ENCODE measurements around the gene CELA3B. TPM values are rescaled to one million over a fixed set of nuclear protein-coding genes. Genes with fewer than 3 reads are reported as not detected.

CELA3B gene, protein sequence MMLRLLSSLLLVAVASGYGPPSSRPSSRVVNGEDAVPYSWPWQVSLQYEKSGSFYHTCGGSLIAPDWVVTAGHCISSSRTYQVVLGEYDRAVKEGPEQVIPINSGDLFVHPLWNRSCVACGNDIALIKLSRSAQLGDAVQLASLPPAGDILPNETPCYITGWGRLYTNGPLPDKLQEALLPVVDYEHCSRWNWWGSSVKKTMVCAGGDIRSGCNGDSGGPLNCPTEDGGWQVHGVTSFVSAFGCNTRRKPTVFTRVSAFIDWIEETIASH
- not detected in 2 replicates for total RNA-seq

DNA sequence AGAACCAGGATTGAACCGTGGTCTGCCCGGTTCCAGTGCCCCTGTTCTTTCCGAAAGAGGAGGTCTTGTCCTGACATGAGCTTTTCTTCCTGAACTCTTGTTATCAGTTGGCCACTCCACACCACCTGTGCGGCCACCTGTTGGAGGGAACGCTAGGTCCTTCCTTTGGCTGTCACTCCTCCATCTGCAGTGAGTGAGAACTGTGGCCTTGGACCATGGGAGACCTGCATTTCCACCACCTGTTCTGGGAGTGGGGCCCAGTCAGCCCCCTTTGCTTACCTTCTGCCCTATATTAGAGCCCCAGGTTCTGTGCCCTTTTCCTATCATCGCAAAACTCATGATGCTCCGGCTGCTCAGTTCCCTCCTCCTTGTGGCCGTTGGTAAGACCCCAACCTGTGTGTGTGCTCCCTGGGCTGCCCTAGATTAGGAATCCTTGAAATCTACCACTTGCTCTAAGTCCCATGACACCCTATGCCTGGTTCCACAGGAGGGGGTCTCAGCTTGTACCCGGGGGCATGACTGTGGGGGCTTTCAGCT lies at the start of gene CELA3B:
TSS of gene CELA3B (plus strand) at position 320 of the 537 bp plus-strand sequence. CDS start at position 338, 18 bp downstream.

DNA sequence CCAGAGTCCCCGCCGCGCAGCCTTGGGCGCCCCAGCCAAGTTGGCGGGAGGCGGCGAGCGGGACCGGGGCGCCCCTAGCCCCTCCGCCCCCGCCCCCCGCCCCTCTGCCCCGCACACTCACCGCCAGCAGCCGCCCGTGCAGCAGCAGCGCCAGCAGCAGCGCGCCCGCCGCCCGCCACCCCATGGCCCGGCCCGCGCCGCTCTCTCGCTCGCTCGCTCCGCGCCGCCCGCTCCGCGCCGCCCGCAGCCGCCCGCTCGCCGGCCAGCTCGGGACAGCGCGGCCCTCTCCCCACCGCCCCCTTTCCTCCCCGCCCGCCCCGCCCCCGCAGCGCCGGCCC lies 39.8 kb upstream of the CELA3B start, which contains the start of gene HSPG2:
TSS of gene HSPG2 (minus strand) at position 277 of the 338 bp plus-strand sequence. CDS start at position 184, 93 bp downstream.

DNA sequence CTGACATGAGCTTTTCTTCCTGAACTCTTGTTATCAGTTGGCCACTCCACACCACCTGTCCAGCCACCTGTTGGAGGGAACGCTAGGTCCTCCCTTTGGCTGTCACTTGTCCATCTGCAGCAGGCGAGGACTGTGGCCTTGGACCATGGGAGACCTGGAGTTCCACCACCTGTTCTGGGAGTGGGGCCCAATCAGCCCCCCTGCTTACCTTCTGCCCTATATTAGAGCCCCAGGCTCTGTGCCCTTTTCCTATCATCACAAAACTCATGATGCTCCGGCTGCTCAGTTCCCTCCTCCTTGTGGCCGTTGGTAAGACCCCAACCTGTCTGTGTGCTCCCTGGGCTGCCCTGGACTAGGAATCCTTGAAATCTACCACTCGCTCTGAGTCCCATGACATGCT lies 24.6 kb downstream of the CELA3B start, which contains the start of gene CELA3A:
TSS of gene CELA3A (plus strand) at position 249 of the 400 bp plus-strand sequence. CDS start at position 267, 18 bp downstream.

Other genes with a start within 250 kb of the CELA3B start
- gene USP48, start 193.9 kb upstream of the CELA3B start, total RNA-seq: 49.5 and 56.1 TPM in 2 replicates
- 0.11 TPM in 1 of 2 replicates, not detected in the other for gene LDLRAD2, start 164.8 kb upstream of the CELA3B start, total RNA-seq
- 92.9 and 187 TPM in 2 replicates for gene HSPG2, start 39.7 kb upstream of the CELA3B start, total RNA-seq
- gene CELA3A, start 24.6 kb downstream of the CELA3B start, total RNA-seq: not detected in 2 replicates
- 340 and 543 TPM in 2 replicates for gene CDC42, start 75.7 kb downstream of the CELA3B start, total RNA-seq
- gene WNT4, start 166.1 kb downstream of the CELA3B start, total RNA-seq: 0.11 and 0.50 TPM in 2 replicates

Data from uterine smooth muscle cell (primary cell).